ENCODE results near the gene CHPF. TPM values are rescaled to one million over a fixed set of nuclear protein-coding genes. Genes with fewer than 3 reads are reported as not detected.

The CHPF gene
- total RNA-seq, 2 experiments from 2014 or later: 24.1 to 33.0 TPM

- CTCF ChIA-PET (ENCODE audit: unreplicated experiment): no interaction called here
- Histone ChIP-seq H3K4me2 (ENCODE audit: low read length) (no peak overlapping the region), H2AFZ (ENCODE audit: low read length) (no peak overlapping the region), H3K9me2 (ENCODE audit: insufficient read depth, low read length) (no peaks in the 10 kb centered on the region), H3K36me3 (ENCODE audit: insufficient read depth, low read length) (0 out of 2 replicates have a peak, but pooled peaks cover 11% of the 10 kb centered on the region), H4K20me1 (ENCODE audit: insufficient read depth, low read length) (no peaks in the 10 kb centered on the region), H3K4me3 (ENCODE audit: low read depth, low read length, poor library complexity, severe bottlenecking) (no peak overlapping the region), H3K9me3 (ENCODE audit: low read length) (no peaks in the 10 kb centered on the region), H3K4me1 (ENCODE audit: insufficient read depth, low read length, poor library complexity, severe bottlenecking) (no peaks in the 10 kb centered on the region), H3K27ac (ENCODE audit: low read depth, low read length, poor library complexity, severe bottlenecking) (no peak overlapping the region), H3K79me2 (ENCODE audit: insufficient read depth, low read depth, low read length) (no peaks in the 10 kb centered on the region)
- POLR2A ChIA-PET: interaction anchor here (0.7 kb wide), 1 partner anchor 763 kb away, joined by 5 read pairs; no protein-coding TSS in a partner anchor
- no peak for DNase-seq (ENCODE audit: low spot score)
- no TSS peak for BruUV-seq (replicated peaks)
- intact Hi-C loops (cut with micrococcal nuclease; ENCODE audit: unreplicated experiment): no loop called here
- TF ChIP-seq, protein P1, sequence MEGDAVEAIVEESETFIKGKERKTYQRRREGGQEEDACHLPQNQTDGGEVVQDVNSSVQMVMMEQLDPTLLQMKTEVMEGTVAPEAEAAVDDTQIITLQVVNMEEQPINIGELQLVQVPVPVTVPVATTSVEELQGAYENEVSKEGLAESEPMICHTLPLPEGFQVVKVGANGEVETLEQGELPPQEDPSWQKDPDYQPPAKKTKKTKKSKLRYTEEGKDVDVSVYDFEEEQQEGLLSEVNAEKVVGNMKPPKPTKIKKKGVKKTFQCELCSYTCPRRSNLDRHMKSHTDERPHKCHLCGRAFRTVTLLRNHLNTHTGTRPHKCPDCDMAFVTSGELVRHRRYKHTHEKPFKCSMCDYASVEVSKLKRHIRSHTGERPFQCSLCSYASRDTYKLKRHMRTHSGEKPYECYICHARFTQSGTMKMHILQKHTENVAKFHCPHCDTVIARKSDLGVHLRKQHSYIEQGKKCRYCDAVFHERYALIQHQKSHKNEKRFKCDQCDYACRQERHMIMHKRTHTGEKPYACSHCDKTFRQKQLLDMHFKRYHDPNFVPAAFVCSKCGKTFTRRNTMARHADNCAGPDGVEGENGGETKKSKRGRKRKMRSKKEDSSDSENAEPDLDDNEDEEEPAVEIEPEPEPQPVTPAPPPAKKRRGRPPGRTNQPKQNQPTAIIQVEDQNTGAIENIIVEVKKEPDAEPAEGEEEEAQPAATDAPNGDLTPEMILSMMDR (conservative IDR thresholded peaks at IDR 0.05; ENCODE audit: low read length): no peak
- TF ChIP-seq EZH2phosphoT487 (IDR thresholded peaks at IDR 0.05; ENCODE audit: borderline replicate concordance, low read depth, low read length): no peak
Observed at GRCh38 chr2:219533930-219534661, 9.5 kb downstream of the CHPF start.

DNA sequence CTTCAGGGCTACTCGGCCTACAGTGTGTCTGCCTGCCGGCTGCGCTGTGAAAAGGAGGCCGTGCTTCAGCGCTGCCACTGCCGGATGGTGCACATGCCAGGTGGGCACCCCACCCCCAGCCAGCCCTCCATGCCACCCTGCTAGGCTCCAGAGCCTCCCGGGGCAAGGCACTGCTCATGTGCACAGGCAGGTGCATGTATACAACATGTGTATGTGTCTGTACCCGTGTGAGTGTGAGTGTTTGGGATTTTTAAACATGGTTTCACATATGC is 11.3 kb downstream of the CHPF start:
- TF ChIP-seq EZH2phosphoT487 (IDR thresholded peaks at IDR 0.05; ENCODE audit: borderline replicate concordance, low read depth, low read length): no peak
- TF ChIP-seq, protein P1 (conservative IDR thresholded peaks at IDR 0.05; ENCODE audit: low read length): no peak
- BruUV-seq (replicated peaks): no TSS peak
- intact Hi-C loops (cut with micrococcal nuclease; ENCODE audit: unreplicated experiment): no loop called here

DNA sequence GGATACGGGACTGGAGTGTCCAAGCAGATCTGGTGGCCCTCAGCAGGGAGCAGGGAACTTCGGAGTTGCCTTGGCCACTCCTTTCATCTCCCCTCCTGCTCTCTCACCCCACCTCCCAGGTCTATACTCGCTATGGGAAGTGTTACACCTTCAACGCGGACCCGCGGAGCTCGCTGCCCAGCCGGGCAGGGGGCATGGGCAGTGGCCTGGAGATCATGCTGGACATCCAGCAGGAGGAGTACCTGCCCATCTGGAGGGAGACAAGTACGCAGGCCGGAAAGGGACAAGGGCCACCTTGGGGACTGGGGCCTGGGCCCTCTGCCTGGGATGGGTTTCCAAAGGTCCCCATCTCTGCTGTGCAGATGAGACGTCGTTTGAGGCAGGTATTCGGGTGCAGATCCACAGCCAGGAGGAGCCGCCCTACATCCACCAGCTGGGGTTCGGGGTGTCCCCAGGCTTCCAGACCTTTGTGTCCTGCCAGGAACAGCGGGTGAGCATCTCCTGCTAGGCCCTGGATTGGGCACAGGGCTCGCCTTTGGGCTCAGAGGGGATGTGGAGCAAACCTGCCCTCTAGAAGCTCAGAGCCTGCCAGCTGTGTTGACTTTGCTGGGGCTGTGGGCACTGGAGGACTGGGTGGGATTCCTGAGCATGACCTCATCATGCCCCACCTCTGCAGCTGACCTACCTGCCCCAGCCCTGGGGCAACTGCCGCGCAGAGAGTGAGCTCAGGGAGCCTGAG is 11.8 kb downstream of the CHPF start:
- H3K9me3 ChIP-seq (ENCODE audit: low read length): no peaks in the 10 kb centered on the region
- no peaks in the 10 kb centered on the region for H3K36me3 ChIP-seq (ENCODE audit: insufficient read depth, low read length)
- no peak overlapping the region for H2AFZ ChIP-seq (ENCODE audit: low read length)
- ChIA-PET CTCF (ENCODE audit: unreplicated experiment) (interaction anchor here (1.1 kb wide), 1 partner anchor 130 kb away, joined by 3 read pairs; no protein-coding TSS in a partner anchor), POLR2A (no interaction called here)
- no peak overlapping the region for H3K4me2 ChIP-seq (ENCODE audit: low read length)
- no peak overlapping the region for H3K4me3 ChIP-seq (ENCODE audit: low read depth, low read length, poor library complexity, severe bottlenecking)
- no peaks in the 10 kb centered on the region for H3K9me2 ChIP-seq (ENCODE audit: insufficient read depth, low read length)
- DNase-seq (ENCODE audit: low spot score): no peak
- H3K27ac ChIP-seq (ENCODE audit: low read depth, low read length, poor library complexity, severe bottlenecking): no peak overlapping the region
- TF ChIP-seq, protein P1 (conservative IDR thresholded peaks at IDR 0.05; ENCODE audit: low read length): no peak
- TF ChIP-seq EZH2phosphoT487 (IDR thresholded peaks at IDR 0.05; ENCODE audit: borderline replicate concordance, low read depth, low read length): no peak
- no peaks in the 10 kb centered on the region for H4K20me1 ChIP-seq (ENCODE audit: insufficient read depth, low read length)
- H3K79me2 ChIP-seq (ENCODE audit: insufficient read depth, low read depth, low read length): no peaks in the 10 kb centered on the region
- intact Hi-C loops (cut with micrococcal nuclease; ENCODE audit: unreplicated experiment): no loop called here
- no peaks in the 10 kb centered on the region for H3K4me1 ChIP-seq (ENCODE audit: insufficient read depth, low read length, poor library complexity, severe bottlenecking)
- no TSS peak for BruUV-seq (replicated peaks)

More for the DNA sequence above, 11.3 kb downstream of the CHPF start:
- H3K9me2 ChIP-seq (ENCODE audit: insufficient read depth, low read length): no peaks in the 10 kb centered on the region
- no peak overlapping the region for H3K27ac ChIP-seq (ENCODE audit: low read depth, low read length, poor library complexity, severe bottlenecking)
- CTCF ChIA-PET (ENCODE audit: unreplicated experiment): interaction anchor here (1.1 kb wide), 1 partner anchor 130 kb away, joined by 3 read pairs; no protein-coding TSS in a partner anchor
- no peak overlapping the region for H2AFZ ChIP-seq (ENCODE audit: low read length)
- DNase-seq (ENCODE audit: low spot score): no peak
- no peaks in the 10 kb centered on the region for H4K20me1 ChIP-seq (ENCODE audit: insufficient read depth, low read length)
- H3K36me3 ChIP-seq (ENCODE audit: insufficient read depth, low read length): no peaks in the 10 kb centered on the region
- no peaks in the 10 kb centered on the region for H3K9me3 ChIP-seq (ENCODE audit: low read length)
- H3K4me1 ChIP-seq (ENCODE audit: insufficient read depth, low read length, poor library complexity, severe bottlenecking): no peaks in the 10 kb centered on the region
- POLR2A ChIA-PET: no interaction called here
- H3K4me3 ChIP-seq (ENCODE audit: low read depth, low read length, poor library complexity, severe bottlenecking): no peak overlapping the region
- no peaks in the 10 kb centered on the region for H3K79me2 ChIP-seq (ENCODE audit: insufficient read depth, low read depth, low read length)
- H3K4me2 ChIP-seq (ENCODE audit: low read length): no peak overlapping the region

Data from OCI-LY7 (cell line).